Measurements from ENCODE around the gene TBL1X. TPM values are rescaled to one million over a fixed set of nuclear protein-coding genes. Genes with fewer than 3 reads are reported as not detected.

TBL1X gene
- total and polyA plus RNA-seq, 2 donors (not counting 1 experiment from before 2014, with no cell fraction given): 8.8 to 65.1 TPM

DNA sequence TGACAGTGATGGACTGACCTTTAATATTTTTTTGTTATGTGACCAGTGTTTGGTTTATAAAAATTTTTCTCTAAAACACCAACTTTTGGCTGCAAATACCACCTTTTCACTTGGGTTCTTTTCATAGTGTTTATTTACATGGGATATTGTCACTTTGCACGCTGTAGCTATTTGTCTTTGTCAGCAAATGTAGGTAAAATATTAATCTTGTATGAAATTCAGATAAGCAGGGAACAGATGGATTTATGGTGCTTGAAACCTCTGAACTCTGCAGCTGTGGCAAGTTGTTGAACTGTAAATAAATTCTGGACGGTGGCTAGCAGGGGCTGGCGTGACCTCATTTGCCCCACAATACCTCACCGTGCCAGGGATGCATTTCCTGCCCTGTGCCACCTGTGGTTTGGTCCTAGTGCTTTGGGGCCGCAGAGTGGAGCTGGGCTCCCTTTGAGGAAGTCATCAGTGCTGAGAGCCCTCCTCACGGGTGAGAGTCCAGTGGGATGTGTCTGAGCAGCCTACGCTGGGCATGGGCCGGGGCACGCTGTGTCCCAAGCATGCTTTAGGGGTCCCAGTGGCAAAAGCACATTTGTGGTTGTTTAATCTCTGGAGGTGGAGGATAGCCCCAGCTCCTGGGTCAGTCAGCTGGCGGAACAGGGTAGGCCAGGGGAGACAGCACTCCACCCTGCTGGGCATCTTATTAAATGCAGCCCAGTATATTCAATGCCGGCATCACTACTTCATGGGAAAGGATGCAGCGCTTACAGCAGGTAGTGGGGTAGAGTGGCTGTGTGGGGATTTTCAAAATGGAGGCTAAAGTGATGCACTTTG is 108.6 kb downstream of the TBL1X start:
- Mint-ChIP-seq H3K4me1 (peaks cover 39% of the 10 kb centered on the region), H3K9me3 (ENCODE audit: insufficient read depth) (no peaks in the 10 kb centered on the region), H3K27ac (peak overlapping the region; percentile 41), H3K4me3 (no peak overlapping the region), H3K27me3 (no peaks in the 10 kb centered on the region)
- ATAC-seq (ENCODE audit: low read depth) (peak; percentile 24), DNase-seq (peak; percentile 2)
- TF ChIP-seq, protein P1, sequence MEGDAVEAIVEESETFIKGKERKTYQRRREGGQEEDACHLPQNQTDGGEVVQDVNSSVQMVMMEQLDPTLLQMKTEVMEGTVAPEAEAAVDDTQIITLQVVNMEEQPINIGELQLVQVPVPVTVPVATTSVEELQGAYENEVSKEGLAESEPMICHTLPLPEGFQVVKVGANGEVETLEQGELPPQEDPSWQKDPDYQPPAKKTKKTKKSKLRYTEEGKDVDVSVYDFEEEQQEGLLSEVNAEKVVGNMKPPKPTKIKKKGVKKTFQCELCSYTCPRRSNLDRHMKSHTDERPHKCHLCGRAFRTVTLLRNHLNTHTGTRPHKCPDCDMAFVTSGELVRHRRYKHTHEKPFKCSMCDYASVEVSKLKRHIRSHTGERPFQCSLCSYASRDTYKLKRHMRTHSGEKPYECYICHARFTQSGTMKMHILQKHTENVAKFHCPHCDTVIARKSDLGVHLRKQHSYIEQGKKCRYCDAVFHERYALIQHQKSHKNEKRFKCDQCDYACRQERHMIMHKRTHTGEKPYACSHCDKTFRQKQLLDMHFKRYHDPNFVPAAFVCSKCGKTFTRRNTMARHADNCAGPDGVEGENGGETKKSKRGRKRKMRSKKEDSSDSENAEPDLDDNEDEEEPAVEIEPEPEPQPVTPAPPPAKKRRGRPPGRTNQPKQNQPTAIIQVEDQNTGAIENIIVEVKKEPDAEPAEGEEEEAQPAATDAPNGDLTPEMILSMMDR (IDR thresholded peaks at IDR 0.05): no peak
- no peak for TF ChIP-seq EZH2 (IDR thresholded peaks at IDR 0.05; ENCODE audit: borderline replicate concordance, insufficient read depth, low read depth, low read length, poor library complexity, severe bottlenecking)
- Histone ChIP-seq H4K20me1 (ENCODE audit: control insufficient read depth, insufficient read depth, low read length, poor library complexity, severe bottlenecking) (peaks cover 6% of the 10 kb centered on the region), H3K27me3 (replicated peaks in 1 of 4; ENCODE audit: control extremely low read depth in 1 of 4, control insufficient read depth in 3 of 4, insufficient read depth in 4 of 4, low read length in 3 of 4) (no peaks in the 10 kb centered on the region), H3K27ac (ENCODE audit: low read length in 2 of 2) (no peak overlapping the region), H3K4me2 (replicated peaks; ENCODE audit: low read depth, low read length, poor library complexity, severe bottlenecking) (no peak overlapping the region), H3K36me3 (replicated peaks in 1 of 2; ENCODE audit: control extremely low read depth in 1 of 2, control insufficient read depth in 1 of 2, extremely low read depth in 1 of 2, insufficient read depth in 2 of 2, low read length in 1 of 2) (no peaks in the 10 kb centered on the region), H3K9ac (ENCODE audit: low read length) (no peak overlapping the region), H3K9me3 (ENCODE audit: control extremely low read depth in 1 of 3, control insufficient read depth in 2 of 3, insufficient read depth in 1 of 3, low read length in 2 of 3) (no peaks in the 10 kb centered on the region), H3K79me2 (ENCODE audit: control insufficient read depth, insufficient read depth, low read length) (peaks cover 20% of the 10 kb centered on the region), H3K4me1 (ENCODE audit: control insufficient read depth in 2 of 2, insufficient read depth in 2 of 2, low read length in 2 of 2) (peaks cover 18 to 23% of the 10 kb centered on the region in 2 donors), H3K4me3 (ENCODE audit: control extremely low read depth in 1 of 5, extremely low read depth in 1 of 5, insufficient read depth in 1 of 5, low read depth in 2 of 5, low read length in 4 of 5) (no peak overlapping the region), H2AFZ (ENCODE audit: insufficient read depth, low read depth, low read length, poor library complexity, severe bottlenecking) (no peak overlapping the region)
- intact Hi-C loops (cut with micrococcal nuclease): no loop called here
- POLR2A ChIA-PET: interaction anchor here (0.7 kb wide), 1 partner anchor 34 kb away, joined by 4 read pairs; no protein-coding TSS in a partner anchor
- CTCF ChIA-PET: no interaction called here
- 0% methylated on average over 1 of the region's 12 CpGs for WGBS (ENCODE audit: insufficient coverage)

DNA sequence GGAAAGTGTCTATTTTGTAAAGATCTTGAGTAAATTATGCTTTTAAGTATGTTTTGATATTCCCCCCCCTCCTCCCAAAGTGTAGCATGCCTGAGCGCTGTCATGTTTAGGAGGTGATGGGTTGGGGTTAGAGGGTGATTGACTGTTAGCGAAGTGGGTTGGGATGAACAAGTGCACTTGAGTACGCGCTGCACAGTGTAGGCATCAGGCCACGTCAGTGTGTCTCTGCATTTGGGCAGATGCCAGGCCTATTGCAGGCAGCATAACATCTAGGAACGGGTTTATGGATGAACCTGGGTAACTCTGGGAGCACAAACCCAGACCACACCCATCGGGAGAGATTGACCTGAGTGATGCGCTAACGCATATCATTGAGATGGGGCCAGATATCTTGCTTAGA is 111.2 kb downstream of the TBL1X start:
- no peak overlapping the region for H3K4me2 ChIP-seq (replicated peaks; ENCODE audit: low read depth, low read length, poor library complexity, severe bottlenecking)
- H3K4me1 ChIP-seq (ENCODE audit: control insufficient read depth in 2 of 2, insufficient read depth in 2 of 2, low read length in 2 of 2): peaks cover 13 to 16% of the 10 kb centered on the region in 2 donors
- H4K20me1 ChIP-seq (ENCODE audit: control insufficient read depth, insufficient read depth, low read length, poor library complexity, severe bottlenecking): peaks cover 6% of the 10 kb centered on the region
- no peaks in the 10 kb centered on the region for H3K27me3 ChIP-seq (replicated peaks in 1 of 4; ENCODE audit: control extremely low read depth in 1 of 4, control insufficient read depth in 3 of 4, insufficient read depth in 4 of 4, low read length in 3 of 4)
- ChIA-PET POLR2A (interaction anchor here (0.6 kb wide), 1 partner anchor 22 kb away, joined by 3 read pairs; no protein-coding TSS in a partner anchor), CTCF (no interaction called here)
- peaks cover 17% of the 10 kb centered on the region for H3K79me2 ChIP-seq (ENCODE audit: control insufficient read depth, insufficient read depth, low read length)
- no peak for TF ChIP-seq EZH2 (IDR thresholded peaks at IDR 0.05; ENCODE audit: borderline replicate concordance, insufficient read depth, low read depth, low read length, poor library complexity, severe bottlenecking)
- TF ChIP-seq, protein P1 (IDR thresholded peaks at IDR 0.05): no peak
- H2AFZ ChIP-seq (ENCODE audit: insufficient read depth, low read depth, low read length, poor library complexity, severe bottlenecking): no peak overlapping the region
- intact Hi-C loops (cut with micrococcal nuclease): no loop called here
- no peak overlapping the region for H3K27ac ChIP-seq (ENCODE audit: low read length in 2 of 2)
- H3K9me3 ChIP-seq (ENCODE audit: control extremely low read depth in 1 of 3, control insufficient read depth in 2 of 3, insufficient read depth in 1 of 3, low read length in 2 of 3): no peaks in the 10 kb centered on the region
- H3K4me1 Mint-ChIP-seq: peaks cover 44% of the 10 kb centered on the region
- H3K9ac ChIP-seq (ENCODE audit: low read length): no peak overlapping the region
- no peaks in the 10 kb centered on the region for H3K36me3 ChIP-seq (replicated peaks in 1 of 2; ENCODE audit: control extremely low read depth in 1 of 2, control insufficient read depth in 1 of 2, extremely low read depth in 1 of 2, insufficient read depth in 2 of 2, low read length in 1 of 2)
- H3K4me3 Mint-ChIP-seq: no peak overlapping the region
- WGBS (ENCODE audit: insufficient coverage): 95% methylated on average over 3 of the region's 9 CpGs
- no peak for DNase-seq
- H3K27ac Mint-ChIP-seq: no peak overlapping the region
- H3K4me3 ChIP-seq (ENCODE audit: control extremely low read depth in 1 of 5, extremely low read depth in 1 of 5, insufficient read depth in 1 of 5, low read depth in 2 of 5, low read length in 4 of 5): no peak overlapping the region
- ATAC-seq (ENCODE audit: low read depth): no peak
- H3K27me3 Mint-ChIP-seq: no peaks in the 10 kb centered on the region
- H3K9me3 Mint-ChIP-seq (ENCODE audit: insufficient read depth): no peaks in the 10 kb centered on the region

All from B cell (primary cell).